Adrenal gland (tissue), 5 donors: Measurements from ENCODE around the gene CMPK2.

Experiments
- CTCF ChIP-seq, 6 experiments: fragments of 450-650 bp in 4 of 6; fragments of 200-600 bp in 2 of 6; sonication (generic) in 1 of 6; IDR thresholded peaks; 1 replicate in 5 of 6; 2 replicates in 1 of 6; pipeline versions ENCODE4 v1.5.1 to v1.8.0; 2016 to 2021; ENCODE audit warnings: antibody characterized with exemption in 6 of 6, mild to moderate bottlenecking in 2 of 6, moderate library complexity in 1 of 6
- POLR2A ChIP-seq, 2 donors: fragments of 450-650 bp; IDR thresholded peaks; one replicate each; pipeline ENCODE4 v1.6.1; 2017; ENCODE audit warnings: antibody characterized with exemption in 2 of 2, mild to moderate bottlenecking in 2 of 2, moderate library complexity in 1 of 2
- donor health status: DM: no; HTN: no; CAD: no.

GRCh38 chr2:6911721-6912120 is 46.0 kb upstream of the CMPK2 start:
- TF ChIP-seq CTCF (IDR thresholded peaks at IDR 0.05) (no peak), POLR2A (IDR thresholded peaks at IDR 0.05) (no peak)
